Activated T-helper 17 cell treated with anti-CD3 and anti-CD28 coated beads, Interleukin-2, amount 50 U/mL, for 72 hours (primary cell): ENCODE results near the gene ANTXR1. TPM values are rescaled to one million over a fixed set of nuclear protein-coding genes. Genes with fewer than 3 reads are reported as not detected.
"Not testable (repeated sequence)": the region's sequence is repeated elsewhere in the genome, so short reads cannot be mapped to it uniquely, and the experiment has no call there.

Experiments used
- ATAC-seq: fragments of 150-1000 bp; cut with Tn5 transposase; replicated peaks from 2 replicates; pipeline ENCODE4 v1.10.0; 2021; ENCODE audit warnings: mild to moderate bottlenecking, moderate library complexity
- H3K27ac Mint-ChIP-seq: one replicate; pipeline ENCODE4 v1.8.0; 2022; ENCODE audit warnings: mixed read lengths
- H3K27me3 Mint-ChIP-seq: one replicate; pipeline ENCODE4 v1.8.0; 2022; ENCODE audit warnings: mixed read lengths
- H3K36me3 Mint-ChIP-seq: one replicate; pipeline ENCODE4 v1.8.0; 2022; ENCODE audit warnings: low read depth, mild to moderate bottlenecking, mixed read lengths
- H3K4me1 Mint-ChIP-seq: one replicate; pipeline ENCODE4 v1.8.0; 2022; ENCODE audit warnings: mixed read lengths
- H3K4me3 Mint-ChIP-seq: one replicate; pipeline ENCODE4 v1.8.0; 2022; ENCODE audit warnings: mild to moderate bottlenecking, mixed read lengths
- H3K9me3 Mint-ChIP-seq: one replicate; pipeline ENCODE4 v1.8.0; 2022; ENCODE audit warnings: mixed read lengths
- total RNA-seq, 2 donors: library from RNA; stranded (reverse); gene quantifications; one replicate each; pipeline ENCODE4 v1.2.3, GENCODE V29; 2022

ANTXR1 gene
- total RNA-seq, 2 donors from 2014 or later = 0.11 TPM; not detected in 1

DNA sequence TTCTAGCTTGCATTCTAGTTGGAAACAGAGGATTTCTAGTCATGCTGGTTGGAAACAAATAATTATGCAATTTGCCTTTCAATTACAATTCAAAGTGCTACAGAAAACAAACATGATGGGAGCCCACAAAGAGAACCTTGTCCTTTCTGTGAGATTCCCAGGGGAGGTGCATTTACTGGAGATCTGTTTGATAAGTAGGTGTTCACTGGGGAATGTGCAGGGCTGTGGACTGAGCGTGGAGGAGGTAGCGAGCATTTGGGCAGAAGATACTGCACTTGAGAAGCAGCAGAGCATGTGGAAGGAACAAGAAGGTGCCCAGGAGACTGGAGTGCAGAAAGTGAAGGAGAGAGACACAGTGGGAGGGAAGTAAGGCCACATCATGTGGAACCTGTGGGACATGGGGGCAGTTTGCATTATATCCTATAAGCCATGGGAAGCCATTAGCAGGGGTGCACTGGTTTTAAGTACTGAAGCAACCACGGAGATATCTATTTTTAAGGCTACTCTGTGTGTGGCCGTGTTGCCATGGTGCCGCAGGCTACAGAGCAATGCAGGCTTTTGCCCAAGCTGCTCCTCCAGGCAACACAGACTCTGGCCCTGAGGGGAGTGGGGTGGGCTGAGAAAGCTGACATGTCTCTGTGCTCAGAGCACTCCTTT, 154.0 kb downstream of the ANTXR1 start:
- no peaks in the 10 kb centered on the region for H3K36me3 Mint-ChIP-seq
- ATAC-seq = no peak
- no peak overlapping the region for H3K4me3 Mint-ChIP-seq
- H3K27ac Mint-ChIP-seq = no peak overlapping the region
- no peaks in the 10 kb centered on the region for H3K4me1 Mint-ChIP-seq
- H3K9me3 Mint-ChIP-seq = no peaks in the 10 kb centered on the region
- H3K27me3 Mint-ChIP-seq = peaks cover 38% of the 10 kb centered on the region

- H3K4me3 Mint-ChIP-seq = no peak overlapping the region
- no peaks in the 10 kb centered on the region for H3K36me3 Mint-ChIP-seq
- no peak for ATAC-seq
- H3K27me3 Mint-ChIP-seq = peaks cover 38% of the 10 kb centered on the region
- no peak overlapping the region for H3K27ac Mint-ChIP-seq
- H3K9me3 Mint-ChIP-seq = no peaks in the 10 kb centered on the region
- H3K4me1 Mint-ChIP-seq = no peaks in the 10 kb centered on the region
Measured at GRCh38 chr2:69167469-69167822, 154.5 kb downstream of the ANTXR1 start.

DNA sequence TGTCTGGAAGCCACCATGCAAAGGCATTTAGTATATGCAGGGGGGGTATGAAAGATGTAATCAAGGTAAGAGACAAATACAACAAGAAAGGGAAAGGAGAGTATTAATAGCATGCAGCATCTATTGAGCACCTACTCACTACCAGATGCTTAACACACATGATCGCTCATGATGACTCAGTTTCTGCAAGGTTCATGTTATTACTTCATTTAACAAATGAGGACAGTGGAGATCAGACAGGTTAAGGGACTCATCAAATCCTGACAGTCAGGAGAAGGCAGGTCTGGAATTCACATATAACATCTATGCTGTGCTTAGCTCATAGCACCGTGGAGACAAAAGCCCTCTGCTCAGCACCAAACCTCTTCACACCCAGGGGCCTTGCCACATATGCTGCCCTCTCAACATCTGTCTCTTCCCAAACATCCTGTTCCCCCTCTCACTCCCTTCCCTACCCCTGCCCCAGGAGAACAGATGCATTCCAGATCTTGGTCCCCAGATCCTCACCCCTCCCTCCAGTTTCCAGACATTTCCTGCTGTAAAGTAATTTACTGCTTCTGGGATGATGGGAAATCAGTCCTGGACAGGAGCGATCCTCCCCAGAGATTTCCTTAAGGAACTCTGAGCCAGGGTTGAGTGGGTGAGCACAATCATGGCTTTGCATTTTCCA, 155.3 kb downstream of the ANTXR1 start:
- H3K27me3 Mint-ChIP-seq = peaks cover 37% of the 10 kb centered on the region
- H3K4me1 Mint-ChIP-seq = no peaks in the 10 kb centered on the region
- no peak for ATAC-seq
- H3K36me3 Mint-ChIP-seq = no peaks in the 10 kb centered on the region
- H3K4me3 Mint-ChIP-seq = no peak overlapping the region
- H3K9me3 Mint-ChIP-seq = no peaks in the 10 kb centered on the region
- H3K27ac Mint-ChIP-seq = no peak overlapping the region

DNA sequence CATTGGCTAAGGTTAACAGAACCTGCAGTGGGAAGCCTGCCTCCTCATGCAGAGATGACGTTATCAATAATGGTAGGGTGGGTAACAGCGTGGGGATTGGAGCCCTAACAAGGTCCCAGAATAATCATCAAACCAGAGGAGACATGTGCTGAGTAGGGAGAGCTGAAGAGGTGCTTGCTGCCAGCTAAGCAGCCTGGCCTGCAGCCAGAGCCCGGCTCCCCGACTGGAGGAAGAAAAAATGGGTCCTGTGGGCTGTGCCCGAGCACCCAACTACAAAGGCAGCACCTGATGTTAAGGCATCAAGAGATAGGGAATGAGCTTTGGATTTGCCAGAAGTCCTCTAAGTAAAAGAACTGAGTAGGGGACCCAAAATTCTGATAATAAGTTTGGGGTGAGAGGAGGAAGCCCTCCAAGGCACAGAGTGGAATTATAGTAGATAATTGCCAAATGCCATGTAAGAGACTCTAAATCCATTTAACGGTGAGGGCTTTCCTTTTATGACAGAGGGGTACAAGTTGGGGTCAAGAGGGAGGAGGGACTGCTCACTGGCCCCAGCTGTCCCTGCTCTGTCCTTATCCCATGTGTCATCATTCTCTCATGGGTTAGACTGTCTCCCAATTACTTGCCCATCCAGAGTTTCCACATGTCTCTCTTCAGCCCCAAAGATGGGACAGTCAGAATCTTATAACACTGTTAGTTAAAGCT, 156.1 kb downstream of the ANTXR1 start:
- H3K4me1 Mint-ChIP-seq = no peaks in the 10 kb centered on the region
- no peak overlapping the region for H3K4me3 Mint-ChIP-seq
- peaks cover 31% of the 10 kb centered on the region for H3K27me3 Mint-ChIP-seq
- no peak for ATAC-seq
- H3K36me3 Mint-ChIP-seq = no peaks in the 10 kb centered on the region
- H3K27ac Mint-ChIP-seq = no peak overlapping the region
- no peaks in the 10 kb centered on the region for H3K9me3 Mint-ChIP-seq

DNA sequence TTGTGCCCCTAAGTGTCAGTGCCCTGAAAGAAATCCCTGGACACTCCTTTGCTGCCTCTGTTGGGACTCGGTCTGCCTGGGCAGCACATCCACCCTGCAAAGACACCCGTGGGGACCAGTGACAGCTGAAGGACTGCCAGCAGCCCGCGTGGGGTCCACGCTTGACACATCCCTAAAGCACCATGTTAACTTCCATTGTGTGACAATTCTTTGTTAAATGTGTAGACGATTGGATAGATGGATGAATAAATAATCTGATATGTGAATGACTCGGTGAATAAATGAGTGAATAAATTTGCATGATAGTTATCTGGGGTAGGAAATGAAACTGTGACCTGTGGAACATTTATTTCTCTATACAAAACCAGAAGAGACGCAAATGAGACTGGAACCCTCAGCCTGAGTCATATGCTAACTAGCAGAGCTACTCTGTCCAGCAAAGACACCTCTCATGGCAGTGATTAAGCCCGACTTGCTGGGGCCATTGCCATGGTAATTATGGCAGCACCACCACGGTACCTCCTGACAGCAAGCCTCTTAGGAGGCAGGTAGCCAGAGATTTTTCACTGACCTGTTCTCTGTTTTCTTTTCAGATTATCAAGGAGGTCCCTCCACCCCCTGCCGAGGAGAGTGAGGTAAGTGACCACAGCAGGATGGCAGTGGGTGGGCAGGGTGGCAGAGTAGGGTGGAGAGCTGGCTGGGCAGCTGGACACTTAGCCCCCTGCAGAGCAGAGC, 156.8 kb downstream of the ANTXR1 start:
- H3K36me3 Mint-ChIP-seq = no peaks in the 10 kb centered on the region
- H3K4me1 Mint-ChIP-seq = no peaks in the 10 kb centered on the region
- H3K9me3 Mint-ChIP-seq = no peaks in the 10 kb centered on the region
- ATAC-seq = peak; percentile 79
- H3K4me3 Mint-ChIP-seq = no peak overlapping the region
- no peak overlapping the region for H3K27ac Mint-ChIP-seq
- peaks cover 31% of the 10 kb centered on the region for H3K27me3 Mint-ChIP-seq

GRCh38 chr2:69170661-69171060, 157.7 kb downstream of the ANTXR1 start:
- no peaks in the 10 kb centered on the region for H3K9me3 Mint-ChIP-seq
- H3K4me1 Mint-ChIP-seq = no peaks in the 10 kb centered on the region
- H3K27ac Mint-ChIP-seq = no peak overlapping the region
- H3K36me3 Mint-ChIP-seq = no peaks in the 10 kb centered on the region
- peaks cover 38% of the 10 kb centered on the region for H3K27me3 Mint-ChIP-seq
- ATAC-seq = no peak
- H3K4me3 Mint-ChIP-seq = no peak overlapping the region

GRCh38 chr2:69171116-69171896, 158.3 kb downstream of the ANTXR1 start:
- Mint-ChIP-seq H3K27me3 (peaks cover 35% of the 10 kb centered on the region), H3K27ac (no peak overlapping the region), H3K4me3 (no peak overlapping the region), H3K4me1 (no peaks in the 10 kb centered on the region), H3K9me3 (no peaks in the 10 kb centered on the region), H3K36me3 (no peaks in the 10 kb centered on the region)
- ATAC-seq = no peak

DNA sequence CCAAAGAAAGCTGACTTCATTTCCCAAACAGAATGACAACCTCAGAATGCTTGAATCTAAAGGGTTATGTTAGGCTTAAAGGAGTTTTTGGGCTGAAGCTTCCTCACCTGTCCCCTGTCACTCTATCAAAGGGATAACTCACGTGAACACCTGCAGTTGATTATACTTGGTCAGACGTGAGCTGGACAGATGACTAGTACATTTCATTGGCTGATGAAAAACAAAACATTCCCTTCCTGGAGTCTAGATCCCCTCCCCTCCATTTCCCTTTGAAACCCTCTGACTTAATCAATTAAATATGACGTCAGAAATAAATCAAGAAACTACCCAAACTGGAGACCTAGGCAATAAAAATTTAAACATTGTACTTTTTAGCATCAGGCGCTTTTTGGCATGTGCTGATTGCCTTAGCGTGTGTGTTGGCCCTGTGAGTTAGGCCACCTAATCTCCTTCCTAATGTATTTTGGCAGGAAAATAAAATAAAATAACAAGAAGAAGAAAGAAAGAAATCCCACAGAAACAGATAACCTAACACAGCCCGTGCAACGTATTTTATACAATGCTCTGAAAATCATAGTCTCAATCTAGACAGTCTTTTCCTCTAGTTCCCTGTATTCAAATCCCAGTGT, 159.0 kb downstream of the ANTXR1 start:
- ATAC-seq = no peak
- H3K4me1 Mint-ChIP-seq = no peaks in the 10 kb centered on the region

DNA sequence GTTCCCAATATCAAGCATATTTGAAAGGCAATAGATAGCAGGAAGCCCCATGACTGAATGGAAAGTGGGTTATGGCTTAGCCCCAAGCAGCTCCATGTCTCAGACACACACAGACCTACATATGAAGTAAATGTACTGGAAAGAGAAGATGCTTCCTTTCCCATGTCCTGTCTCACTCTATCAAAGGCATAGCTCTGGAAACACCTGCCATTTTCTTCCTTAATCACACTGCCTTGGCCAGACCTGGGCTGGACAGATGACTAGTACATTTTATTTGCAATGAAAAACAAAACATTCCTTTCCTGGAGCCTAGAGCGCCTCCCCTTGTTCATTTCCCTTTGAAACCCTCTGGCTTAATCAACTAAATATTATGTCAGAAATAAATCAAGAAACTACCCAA, 160.7 kb downstream of the ANTXR1 start:
- no peak for ATAC-seq
- H3K27ac Mint-ChIP-seq = no peak overlapping the region
- no peaks in the 10 kb centered on the region for H3K36me3 Mint-ChIP-seq
- H3K4me1 Mint-ChIP-seq = peaks cover 5% of the 10 kb centered on the region
- no peaks in the 10 kb centered on the region for H3K9me3 Mint-ChIP-seq
- H3K4me3 Mint-ChIP-seq = no peak overlapping the region
- H3K27me3 Mint-ChIP-seq = peaks cover 34% of the 10 kb centered on the region

More for the DNA sequence above, 159.0 kb downstream of the ANTXR1 start:
- Mint-ChIP-seq H3K27me3 (peaks cover 34% of the 10 kb centered on the region), H3K27ac (no peak overlapping the region), H3K36me3 (no peaks in the 10 kb centered on the region), H3K4me3 (no peak overlapping the region), H3K9me3 (no peaks in the 10 kb centered on the region)

DNA sequence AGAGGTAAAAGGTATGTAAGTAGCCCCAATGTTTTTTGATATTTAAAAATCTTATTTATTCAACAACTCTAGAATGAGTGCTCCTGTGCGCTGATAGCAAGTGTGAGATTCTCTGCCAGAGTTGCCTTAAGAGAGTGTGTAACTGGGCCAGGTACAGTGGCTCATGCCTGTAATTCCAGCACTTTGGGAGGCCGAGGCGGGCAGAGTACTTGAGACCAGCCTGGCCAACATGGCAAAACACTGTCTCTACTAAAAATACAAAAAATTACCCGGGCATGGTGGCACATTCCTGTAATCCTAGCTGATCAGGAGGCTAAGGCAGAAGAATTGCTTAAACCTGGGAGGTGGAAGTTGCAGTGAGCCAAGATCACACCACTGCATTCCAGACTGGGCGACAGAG, 161.2 kb downstream of the ANTXR1 start:
- not testable (repeated sequence) for H3K4me3 Mint-ChIP-seq, H3K9me3 Mint-ChIP-seq, H3K36me3 Mint-ChIP-seq, H3K4me1 Mint-ChIP-seq, ATAC-seq, H3K27ac Mint-ChIP-seq
- peaks cover 30% of the 10 kb centered on the region for H3K27me3 Mint-ChIP-seq

DNA sequence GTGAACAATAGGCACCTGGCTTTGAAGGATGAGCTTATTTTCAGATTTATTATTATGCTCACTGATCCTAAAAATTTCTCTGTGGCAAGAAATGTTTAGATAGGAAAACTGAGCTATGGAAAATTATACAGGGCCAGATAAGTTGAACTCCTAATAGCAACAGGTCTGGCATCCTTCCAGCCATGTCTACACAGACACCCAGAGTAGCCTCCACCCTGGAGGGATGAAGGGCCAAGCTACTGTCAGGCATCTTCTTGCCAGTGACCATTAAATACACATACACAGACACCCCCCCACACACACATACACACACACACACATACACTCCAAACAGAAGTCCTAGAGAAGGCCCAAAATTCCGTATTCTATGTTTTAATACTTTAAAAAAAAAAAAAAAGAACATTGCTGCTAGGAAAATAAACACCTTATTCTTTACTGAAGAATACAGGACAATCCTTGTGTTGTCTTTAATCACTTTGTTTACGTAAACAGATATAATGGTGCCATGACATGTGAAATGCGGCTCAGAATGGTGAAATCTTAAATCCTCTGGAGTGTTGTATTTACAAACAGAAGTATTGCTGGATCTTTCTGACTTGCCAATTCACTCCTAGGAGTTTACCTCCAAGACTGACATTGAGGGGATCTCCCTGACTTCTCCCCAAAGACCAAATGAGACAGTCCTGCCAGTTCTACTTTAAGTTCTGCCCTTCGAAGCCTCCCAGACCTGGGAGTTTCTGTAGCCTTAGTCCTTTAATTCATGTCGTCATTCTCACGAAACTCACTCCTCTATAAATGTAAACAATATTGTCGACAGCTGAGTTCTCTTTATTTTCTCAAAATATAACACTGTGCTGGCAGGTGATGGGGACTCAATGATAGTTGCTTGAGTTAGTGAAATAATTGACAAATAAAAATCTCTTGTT, 163.1 kb downstream of the ANTXR1 start:
- H3K4me3 Mint-ChIP-seq = no peak overlapping the region
- H3K27ac Mint-ChIP-seq = no peak overlapping the region
- no peak for ATAC-seq
- H3K4me1 Mint-ChIP-seq = peaks cover 5% of the 10 kb centered on the region
- H3K9me3 Mint-ChIP-seq = no peaks in the 10 kb centered on the region
- peaks cover 36% of the 10 kb centered on the region for H3K27me3 Mint-ChIP-seq
- H3K36me3 Mint-ChIP-seq = no peaks in the 10 kb centered on the region

DNA sequence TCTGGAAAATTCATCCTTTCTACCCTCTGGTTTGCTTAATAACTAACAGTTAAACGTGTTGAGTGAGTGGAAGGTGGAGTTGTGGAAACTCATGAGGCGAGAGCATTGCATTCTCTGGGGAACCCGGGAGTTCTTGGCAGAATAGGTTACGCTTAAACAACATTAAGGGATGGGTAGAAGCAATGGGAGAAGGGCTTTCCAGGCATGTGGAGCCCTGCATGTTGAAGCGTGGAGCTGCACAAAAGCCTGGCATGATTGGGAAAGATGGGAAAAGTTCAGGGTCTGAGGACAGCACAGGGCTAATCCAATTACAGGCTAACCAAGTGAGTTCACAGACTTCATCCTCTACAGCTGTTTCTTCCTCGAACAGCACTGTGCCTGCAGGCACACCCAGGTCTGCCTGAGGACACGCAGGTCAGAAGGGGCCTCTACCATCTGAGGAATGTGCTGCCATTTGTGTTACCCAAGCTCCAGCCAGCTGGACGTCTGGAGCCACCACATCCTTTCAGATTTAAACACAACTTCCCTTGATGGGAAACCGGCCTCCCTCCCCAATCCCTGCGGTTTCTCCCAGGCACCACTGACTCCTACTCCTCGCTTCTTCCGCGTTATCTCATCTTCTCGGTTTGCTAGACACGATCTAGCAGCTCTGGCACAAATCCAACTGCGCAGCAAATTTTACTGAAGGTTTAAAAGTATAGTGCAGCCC, 164.2 kb downstream of the ANTXR1 start:
- Mint-ChIP-seq H3K27ac (no peak overlapping the region), H3K27me3 (peaks cover 45% of the 10 kb centered on the region), H3K36me3 (no peaks in the 10 kb centered on the region), H3K9me3 (no peaks in the 10 kb centered on the region), H3K4me3 (no peak overlapping the region), H3K4me1 (peaks cover 5% of the 10 kb centered on the region)
- ATAC-seq = no peak
